CD4-positive, alpha-beta T cell treated with Interleukin-15 for 4 hours (primary cell): Measurements from ENCODE around the gene PLXNA1.

ENCODE experiments used
- DNase-seq: peaks from one replicate; pipeline ENCODE4 v3.0.0-alpha.2; 2020; ENCODE audit warnings: low spot score

The PLXNA1 gene

DNA sequence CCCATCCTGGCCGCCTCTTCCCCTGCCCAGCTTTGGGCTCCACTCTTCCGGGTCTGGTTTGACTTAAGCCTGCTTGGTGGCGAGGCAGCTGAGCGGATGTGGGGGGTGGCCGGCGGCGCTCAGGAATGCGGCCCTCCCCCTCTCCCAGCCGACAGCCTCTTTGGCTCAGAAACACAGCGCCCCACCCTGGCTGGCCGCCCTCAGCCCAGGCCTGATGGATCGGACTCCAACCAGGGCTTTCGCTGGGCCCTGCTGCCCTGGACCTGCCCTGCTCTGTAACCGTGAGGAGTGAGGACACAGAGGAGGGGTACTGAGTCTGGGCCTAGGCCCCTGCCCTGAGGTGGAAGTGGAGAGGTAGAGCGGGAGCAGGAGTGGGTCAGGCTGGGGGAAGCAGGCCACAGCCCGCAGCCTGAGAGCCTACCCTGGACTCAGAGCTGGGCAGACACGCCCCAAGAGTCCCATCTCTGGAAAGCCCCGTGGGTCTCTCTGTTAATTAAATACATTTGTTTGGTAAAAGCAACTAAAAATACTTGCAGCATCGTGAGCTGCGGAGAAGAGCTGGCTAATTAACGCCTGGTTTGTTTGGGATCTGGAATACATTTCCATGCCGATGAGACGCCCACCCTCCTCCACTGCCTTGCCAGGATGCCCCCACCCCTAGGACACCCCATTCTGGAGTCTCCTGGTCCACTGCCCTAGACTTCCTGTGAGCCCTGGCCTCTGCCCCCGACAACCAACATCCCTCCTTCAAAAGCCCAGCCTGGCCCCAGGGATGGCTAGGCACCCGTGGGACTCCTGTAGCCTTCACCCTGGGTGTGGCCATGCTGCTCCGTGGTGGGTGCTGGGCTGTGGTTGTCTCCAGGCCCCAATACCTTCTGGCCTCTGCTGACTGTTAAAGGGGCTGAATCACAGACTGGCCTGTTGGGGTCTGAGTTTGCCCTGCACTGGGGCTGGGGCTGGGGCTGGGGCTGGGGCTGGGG lies 19.6 kb downstream of the PLXNA1 start:
- DNase-seq = no peak

DNA sequence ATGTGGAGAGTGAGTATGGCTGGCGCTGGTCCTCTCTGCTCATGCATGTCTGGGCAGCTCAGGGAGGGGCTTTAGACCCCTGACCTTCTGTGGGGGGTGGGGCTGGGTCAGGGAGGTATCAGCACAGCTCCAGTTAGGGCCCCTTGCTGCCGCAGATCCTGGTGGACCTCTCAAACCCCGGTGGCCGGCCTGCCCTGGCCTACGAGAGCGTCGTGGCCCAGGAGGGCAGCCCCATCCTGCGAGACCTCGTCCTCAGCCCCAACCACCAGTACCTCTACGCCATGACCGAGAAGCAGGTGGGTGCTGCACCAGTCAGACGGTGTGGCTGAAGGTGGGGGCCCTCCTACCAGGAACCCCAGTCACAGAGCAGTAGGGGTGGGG lies 20.2 kb downstream of the PLXNA1 start:
- DNase-seq = no peak

DNA sequence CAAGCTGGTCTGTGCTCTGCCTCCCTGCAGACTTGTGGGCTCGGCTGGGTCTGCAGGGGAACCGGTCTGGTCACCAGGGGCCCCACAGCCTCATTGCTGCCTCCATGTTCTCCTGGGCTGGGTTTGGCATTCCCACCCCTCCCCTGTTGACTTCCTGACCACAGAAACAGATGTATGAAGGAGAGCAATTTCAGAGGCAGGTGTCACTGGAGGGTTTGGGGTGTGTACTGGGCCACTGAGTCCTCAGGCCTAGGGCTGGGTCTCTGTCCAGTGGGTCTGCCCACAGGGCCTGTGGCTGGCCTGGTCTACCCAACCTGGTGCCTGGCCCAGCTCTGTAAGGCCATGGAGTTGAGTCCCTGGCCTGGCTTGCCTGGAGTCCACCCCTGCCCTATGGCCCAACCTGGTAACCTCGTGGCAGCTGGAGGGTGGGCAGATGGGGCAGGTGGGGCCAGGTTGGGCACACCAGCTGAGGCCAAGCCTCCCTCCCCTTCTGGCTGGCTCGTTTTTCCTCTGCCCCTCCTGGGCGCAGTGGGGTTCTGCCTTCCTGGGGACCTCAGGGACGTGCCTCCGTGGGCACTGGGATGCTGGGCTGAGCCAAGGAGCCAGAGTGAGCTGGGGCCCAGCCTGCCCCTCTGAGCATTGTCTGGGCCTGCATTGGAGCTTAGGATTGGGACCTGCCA lies 20.8 kb downstream of the PLXNA1 start:
- DNase-seq = no peak

GRCh38 chr3:127004641-127005397 lies 21.9 kb downstream of the PLXNA1 start:
- no peak for DNase-seq

DNA sequence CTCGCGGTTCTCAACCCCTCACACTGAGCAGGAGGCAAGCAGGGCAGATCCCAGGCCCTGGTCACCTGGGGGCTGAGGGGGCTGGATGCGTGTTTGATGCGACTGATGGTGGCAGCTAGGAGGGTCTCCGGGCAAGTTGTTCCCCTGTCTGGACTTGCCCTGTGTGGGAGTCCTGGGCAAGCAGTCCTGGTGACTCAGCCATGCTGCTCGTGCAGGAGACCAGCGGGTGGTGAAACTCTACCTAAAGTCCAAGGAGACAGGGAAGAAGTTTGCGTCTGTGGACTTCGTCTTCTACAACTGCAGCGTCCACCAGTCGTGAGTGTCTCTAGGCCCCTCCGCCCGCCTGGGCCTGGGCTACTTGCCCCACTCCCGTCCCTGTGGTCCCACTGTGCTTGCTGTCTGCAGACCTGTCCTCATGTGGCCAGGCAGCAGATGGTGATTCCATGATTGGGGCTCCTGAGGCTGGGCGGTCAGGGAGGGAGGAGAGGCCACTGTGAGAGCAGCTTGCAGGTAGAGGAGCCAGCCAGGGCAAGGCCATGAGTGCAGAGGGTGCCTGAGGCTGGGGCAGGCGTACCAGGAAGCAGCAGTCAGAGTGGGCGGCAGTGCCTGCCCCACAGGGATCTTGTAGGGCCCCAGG lies 23.1 kb downstream of the PLXNA1 start:
- DNase-seq = no peak

DNA sequence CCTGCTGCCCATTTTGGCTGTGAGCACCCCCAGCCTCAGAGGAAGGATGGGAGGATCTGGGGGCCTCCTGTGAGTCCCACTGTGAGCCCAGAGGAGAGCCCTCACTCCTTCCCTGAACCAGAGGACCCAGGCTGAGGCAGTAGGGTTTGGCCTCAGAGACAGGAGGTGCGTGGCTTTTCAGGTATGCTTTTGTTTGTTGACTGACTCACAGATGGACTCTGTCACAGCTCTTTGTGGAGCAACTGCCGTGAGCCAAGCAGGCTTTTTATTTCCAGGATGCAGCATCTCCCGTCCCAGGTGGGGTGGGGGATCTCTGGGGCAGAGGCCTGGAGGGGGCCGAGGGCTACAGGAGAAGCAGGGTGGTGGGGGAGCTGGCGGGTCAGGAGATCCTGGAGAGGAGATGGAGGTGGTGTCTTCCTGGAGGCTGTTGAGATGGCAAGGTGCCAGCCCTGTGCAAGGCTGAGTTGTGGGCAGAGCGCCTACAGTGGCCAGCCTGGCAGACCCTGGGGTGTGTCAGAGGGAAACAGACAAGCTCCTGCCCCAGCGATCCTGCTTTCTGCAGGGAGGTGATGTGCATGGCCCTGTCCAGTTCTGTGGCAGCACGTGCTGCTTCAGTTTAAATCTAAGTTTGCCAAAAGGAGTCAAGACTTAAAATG lies 24.0 kb downstream of the PLXNA1 start:
- no peak for DNase-seq

GRCh38 chr3:127008236-127008635 lies 25.3 kb downstream of the PLXNA1 start:
- DNase-seq = no peak

DNA sequence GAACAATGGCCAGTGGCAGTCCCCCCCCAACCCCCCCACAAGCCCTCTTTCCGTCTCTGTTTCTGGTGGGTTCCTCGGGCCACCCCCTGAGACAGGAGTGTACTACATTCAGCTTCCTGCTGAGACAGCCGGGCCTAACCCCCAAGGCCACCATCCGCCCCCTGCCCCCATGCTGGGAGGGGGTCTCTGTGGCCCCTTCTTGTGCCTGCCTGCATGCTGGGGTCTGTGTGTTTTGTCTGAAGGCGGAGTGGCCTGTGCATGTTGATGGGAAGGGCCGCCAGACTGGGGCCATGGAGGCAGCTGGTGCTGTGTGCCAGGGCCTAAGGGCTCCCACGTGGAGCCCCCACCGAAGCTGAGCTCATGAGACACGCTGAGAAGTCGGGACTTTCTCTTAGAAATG lies 26.6 kb downstream of the PLXNA1 start:
- DNase-seq = no peak

DNA sequence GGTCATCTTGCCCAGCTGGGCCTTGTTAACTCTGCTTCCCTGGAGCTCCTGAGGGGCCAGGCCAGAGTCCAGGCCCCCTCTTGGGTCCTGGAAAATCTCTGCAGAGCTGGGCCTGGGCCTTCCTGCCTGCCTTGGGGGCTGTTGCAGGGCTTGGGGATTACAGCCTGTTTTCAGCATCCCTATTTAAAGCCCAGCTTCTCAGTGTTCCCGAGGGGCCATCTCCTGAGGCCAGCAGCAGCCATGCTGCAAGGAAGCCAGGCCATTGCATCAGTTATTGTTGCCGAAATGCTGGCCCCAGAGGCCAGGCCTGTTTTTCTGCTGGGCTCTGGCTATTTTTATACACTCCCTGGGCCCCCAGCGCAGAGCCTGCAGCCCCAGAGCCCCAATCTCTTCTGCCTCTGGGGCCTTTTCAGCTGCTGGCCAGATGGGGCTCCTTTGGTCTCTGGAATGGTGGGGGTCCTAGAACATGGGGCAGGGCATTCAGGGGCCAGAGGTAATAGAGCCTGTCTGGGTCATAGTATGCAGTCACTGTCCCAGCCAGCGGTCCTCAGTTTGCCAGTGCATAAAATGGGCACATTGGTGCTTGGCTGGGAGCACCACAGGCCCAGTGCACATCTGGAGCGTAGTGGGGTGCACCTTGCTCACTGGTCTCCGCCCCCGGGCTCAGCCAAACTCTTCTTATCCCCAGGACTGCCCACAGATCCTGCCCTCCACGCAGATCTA lies 28.5 kb downstream of the PLXNA1 start:
- no peak for DNase-seq

DNA sequence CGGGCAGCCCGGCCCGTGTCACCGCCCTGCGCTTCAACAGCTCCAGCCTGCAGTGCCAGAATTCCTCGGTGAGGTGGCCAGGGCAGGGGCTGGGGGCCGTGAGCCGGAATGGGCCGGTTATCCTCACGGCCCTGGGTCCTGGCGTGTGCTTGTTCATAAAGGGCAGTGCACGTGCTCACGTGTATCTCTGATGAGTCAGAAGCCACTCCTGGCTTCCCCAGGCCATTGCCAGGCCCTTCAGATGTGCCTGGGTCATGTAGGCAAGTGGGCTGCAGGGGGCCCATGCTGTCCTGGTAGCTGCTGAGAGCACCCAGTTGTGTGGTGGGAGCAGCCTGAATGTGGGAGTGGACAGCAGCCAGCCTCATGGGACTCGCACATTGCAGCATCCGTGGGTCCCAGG lies 29.2 kb downstream of the PLXNA1 start:
- no peak for DNase-seq

- DNase-seq = no peak
These were observed 30.3 kb downstream of the PLXNA1 start for GRCh38 chr3:127013181-127013580.

- DNase-seq = no peak
These were observed 31.0 kb downstream of the PLXNA1 start for GRCh38 chr3:127013758-127014535.

GRCh38 chr3:127014536-127015281 lies 31.8 kb downstream of the PLXNA1 start:
- DNase-seq = no peak

GRCh38 chr3:127015282-127016042 lies 32.5 kb downstream of the PLXNA1 start:
- no peak for DNase-seq

GRCh38 chr3:127016043-127016343 lies 33.1 kb downstream of the PLXNA1 start:
- DNase-seq = no peak

GRCh38 chr3:127016461-127016860 lies 33.5 kb downstream of the PLXNA1 start:
- no peak for DNase-seq

GRCh38 chr3:127017229-127017628 lies 34.3 kb downstream of the PLXNA1 start:
- DNase-seq = no peak

GRCh38 chr3:127017781-127018180 lies 34.9 kb downstream of the PLXNA1 start:
- DNase-seq = no peak

DNA sequence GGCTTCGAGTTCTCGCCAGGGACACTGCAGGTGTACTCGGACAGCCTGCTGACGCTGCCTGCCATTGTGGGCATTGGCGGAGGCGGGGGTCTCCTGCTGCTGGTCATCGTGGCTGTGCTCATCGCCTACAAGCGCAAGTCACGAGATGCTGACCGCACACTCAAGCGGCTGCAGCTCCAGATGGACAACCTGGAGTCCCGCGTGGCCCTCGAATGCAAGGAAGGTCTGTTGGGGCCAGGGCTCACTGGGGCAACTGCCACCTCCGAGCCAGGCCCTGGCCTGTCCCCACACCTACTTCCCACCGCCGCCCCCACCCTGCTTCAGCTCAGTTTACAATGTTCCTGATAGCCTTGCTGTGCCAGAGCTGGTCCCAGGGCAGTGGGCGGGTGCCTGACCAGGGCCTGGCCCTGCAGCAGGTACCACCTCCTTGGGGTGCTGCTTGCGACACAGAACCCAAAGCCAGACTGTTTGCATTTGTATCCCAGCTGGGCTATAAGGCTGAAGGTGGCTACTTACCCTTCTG lies 35.5 kb downstream of the PLXNA1 start:
- DNase-seq = no peak
